IPS-15b (cell line): ENCODE data around the gene MDM2.
"Not testable (repeated sequence)": the region's sequence is repeated elsewhere in the genome, so short reads cannot be mapped to it uniquely, and the experiment has no call there.

Source experiments
- H3K27me3 ChIP-seq: one replicate; pipeline ENCODE4 v1.6.1; 2013; ENCODE audit warnings: low read length; ENCODE audit not compliant: control insufficient read depth, insufficient read depth
- H3K36me3 ChIP-seq: one replicate; pipeline ENCODE4 v1.6.1; 2013; ENCODE audit warnings: low read length; ENCODE audit not compliant: control insufficient read depth, insufficient read depth
- H3K4me1 ChIP-seq: one replicate; pipeline ENCODE4 v1.6.1; 2013; ENCODE audit warnings: mild to moderate bottlenecking, low read length; ENCODE audit not compliant: control insufficient read depth, insufficient read depth
- H3K4me3 ChIP-seq: one replicate; pipeline ENCODE4 v1.5.1; 2013; ENCODE audit warnings: low read depth, low read length
- H3K9ac ChIP-seq: one replicate; pipeline ENCODE4 v1.6.1; 2013; ENCODE audit warnings: low read depth, mild to moderate bottlenecking, low read length
- H3K9me3 ChIP-seq: one replicate; pipeline ENCODE4 v1.6.1; 2013; ENCODE audit warnings: mild to moderate bottlenecking, low read length; ENCODE audit not compliant: control insufficient read depth, insufficient read depth

MDM2 gene

GRCh38 chr12:68837215-68837614 is 29.2 kb downstream of the MDM2 start:
- Histone ChIP-seq H3K4me1 (no peaks in the 10 kb centered on the region), H3K9ac (no peak overlapping the region), H3K9me3 (no peaks in the 10 kb centered on the region), H3K4me3 (no peak overlapping the region), H3K27me3 (no peaks in the 10 kb centered on the region), H3K36me3 (peaks cover 23% of the 10 kb centered on the region)

- H3K36me3 ChIP-seq: peaks cover 23% of the 10 kb centered on the region
- no peaks in the 10 kb centered on the region for H3K9me3 ChIP-seq
- no peaks in the 10 kb centered on the region for H3K27me3 ChIP-seq
- H3K4me3 ChIP-seq: no peak overlapping the region
- no peaks in the 10 kb centered on the region for H3K4me1 ChIP-seq
- no peak overlapping the region for H3K9ac ChIP-seq
These were observed 30.3 kb downstream of the MDM2 start for GRCh38 chr12:68838046-68838886.

- Histone ChIP-seq H3K9ac (no peak overlapping the region), H3K4me1 (no peaks in the 10 kb centered on the region), H3K27me3 (no peaks in the 10 kb centered on the region), H3K9me3 (no peaks in the 10 kb centered on the region), H3K4me3 (no peak overlapping the region), H3K36me3 (peaks cover 22% of the 10 kb centered on the region)
These were observed 31.5 kb downstream of the MDM2 start for GRCh38 chr12:68839183-68840147.

DNA sequence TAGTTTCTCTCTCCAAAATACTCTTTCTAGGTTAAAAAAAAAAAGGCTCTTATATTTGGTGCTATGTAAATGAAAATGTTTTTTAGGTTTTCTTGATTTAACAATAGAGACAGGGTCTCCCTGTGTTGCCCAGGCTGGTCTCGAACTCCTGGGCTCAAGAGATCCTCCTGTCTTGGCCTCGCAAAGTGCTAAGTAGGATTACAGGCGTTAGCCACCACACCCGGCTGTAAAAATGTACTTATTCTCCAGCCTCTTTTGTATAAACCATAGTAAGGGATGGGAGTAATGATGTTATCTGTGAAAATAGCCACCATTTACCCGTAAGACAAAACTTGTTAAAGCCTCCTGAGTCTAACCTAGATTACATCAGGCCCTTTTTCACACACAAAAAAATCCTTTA is 33.2 kb downstream of the MDM2 start:
- H3K4me1 ChIP-seq, H3K27me3 ChIP-seq, H3K4me3 ChIP-seq, H3K9me3 ChIP-seq, H3K9ac ChIP-seq: not testable (repeated sequence)
- H3K36me3 ChIP-seq: peaks cover 22% of the 10 kb centered on the region

- peaks cover 22% of the 10 kb centered on the region for H3K36me3 ChIP-seq
- H3K4me1 ChIP-seq: no peaks in the 10 kb centered on the region
- no peak overlapping the region for H3K9ac ChIP-seq
- H3K4me3 ChIP-seq: no peak overlapping the region
- no peaks in the 10 kb centered on the region for H3K27me3 ChIP-seq
- no peaks in the 10 kb centered on the region for H3K9me3 ChIP-seq
These were observed 33.7 kb downstream of the MDM2 start for GRCh38 chr12:68841717-68842116.

DNA sequence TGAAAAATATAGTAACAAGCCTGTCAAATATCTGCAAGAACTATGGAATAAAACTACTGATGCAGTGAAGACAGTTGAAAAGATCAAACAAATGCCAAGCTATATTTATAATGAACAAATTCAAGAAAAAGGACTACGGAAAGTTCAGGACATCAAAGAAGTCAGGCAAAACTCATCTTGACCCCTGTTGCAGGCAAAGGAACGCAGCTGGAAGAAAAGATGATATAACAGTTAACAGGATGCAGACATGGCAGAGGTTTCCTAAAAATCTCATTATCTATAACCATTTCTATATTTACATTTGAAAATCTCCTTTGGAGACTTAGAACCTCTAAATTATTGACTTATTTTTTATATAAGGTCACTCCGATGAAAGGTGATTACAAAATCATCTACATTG is 34.1 kb downstream of the MDM2 start:
- H3K27me3 ChIP-seq: no peaks in the 10 kb centered on the region
- no peaks in the 10 kb centered on the region for H3K4me1 ChIP-seq
- H3K4me3 ChIP-seq: no peak overlapping the region
- peaks cover 18% of the 10 kb centered on the region for H3K36me3 ChIP-seq
- H3K9me3 ChIP-seq: no peaks in the 10 kb centered on the region
- H3K9ac ChIP-seq: no peak overlapping the region

DNA sequence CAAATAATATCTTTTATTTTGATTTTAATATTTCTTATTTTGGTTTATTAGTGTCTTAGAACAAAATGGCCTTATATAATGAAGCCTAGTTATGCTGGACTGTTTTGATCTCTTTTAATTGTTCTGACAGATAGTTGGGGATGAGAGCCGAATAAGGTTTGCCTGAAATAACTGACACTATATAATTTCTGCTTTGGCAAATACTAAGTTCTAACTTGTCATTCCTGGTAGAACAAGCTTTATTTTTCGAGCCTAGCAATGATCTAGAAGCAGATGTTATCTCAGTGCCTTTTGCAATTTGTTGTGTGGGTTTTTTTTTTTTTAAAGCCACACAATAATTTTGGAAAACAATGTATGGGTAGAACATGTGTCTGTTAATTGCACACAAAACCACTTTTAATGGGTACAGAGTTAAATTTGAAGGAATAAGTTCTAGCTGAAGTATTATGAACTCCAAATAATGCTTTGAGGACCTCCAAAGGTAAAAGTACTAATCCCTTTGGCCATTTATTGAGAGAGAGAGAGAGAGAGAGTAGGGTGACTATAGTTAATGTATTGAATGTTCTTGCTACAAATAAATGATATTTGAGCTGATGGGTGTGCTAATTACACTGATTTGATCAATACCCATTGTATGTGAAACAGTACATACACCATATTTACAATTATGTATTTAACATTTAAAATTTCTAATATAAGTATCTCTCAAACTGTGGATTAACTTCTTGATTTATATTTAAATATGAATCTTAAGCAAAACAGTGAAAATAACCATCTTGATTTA is 35.0 kb downstream of the MDM2 start:
- Histone ChIP-seq H3K4me1 (no peaks in the 10 kb centered on the region), H3K36me3 (peaks cover 14% of the 10 kb centered on the region), H3K9ac (no peak overlapping the region), H3K9me3 (no peaks in the 10 kb centered on the region), H3K4me3 (no peak overlapping the region), H3K27me3 (no peaks in the 10 kb centered on the region)

- Histone ChIP-seq H3K9ac (no peak overlapping the region), H3K9me3 (no peaks in the 10 kb centered on the region), H3K27me3 (no peaks in the 10 kb centered on the region), H3K4me1 (no peaks in the 10 kb centered on the region), H3K4me3 (no peak overlapping the region), H3K36me3 (peaks cover 9% of the 10 kb centered on the region)
These were observed 36.4 kb downstream of the MDM2 start for GRCh38 chr12:68844318-68844745.

GRCh38 chr12:68844788-68845695 is 37.1 kb downstream of the MDM2 start:
- no peaks in the 10 kb centered on the region for H3K9me3 ChIP-seq
- no peaks in the 10 kb centered on the region for H3K4me1 ChIP-seq
- H3K4me3 ChIP-seq: no peak overlapping the region
- peaks cover 5% of the 10 kb centered on the region for H3K36me3 ChIP-seq
- H3K9ac ChIP-seq: no peak overlapping the region
- no peaks in the 10 kb centered on the region for H3K27me3 ChIP-seq

- no peaks in the 10 kb centered on the region for H3K9me3 ChIP-seq
- H3K4me1 ChIP-seq: no peaks in the 10 kb centered on the region
- no peak overlapping the region for H3K9ac ChIP-seq
- no peak overlapping the region for H3K4me3 ChIP-seq
- H3K27me3 ChIP-seq: no peaks in the 10 kb centered on the region
- H3K36me3 ChIP-seq: peaks cover 2% of the 10 kb centered on the region
These were observed 38.8 kb downstream of the MDM2 start for GRCh38 chr12:68846811-68847210.
